SHP77 treated with DMSO at 0.1 percent for 48 hours (cell line): ENCODE measurements around the gene ATP11A.

Experiments
- DNase-seq: peaks from one replicate; lab custom pipeline; 2025; lab: John Stamatoyannopoulos, UW

Gene ATP11A

GRCh38 chr13:112710855-112711527 lies 21.2 kb downstream of the ATP11A start:
- no peak for DNase-seq

DNA sequence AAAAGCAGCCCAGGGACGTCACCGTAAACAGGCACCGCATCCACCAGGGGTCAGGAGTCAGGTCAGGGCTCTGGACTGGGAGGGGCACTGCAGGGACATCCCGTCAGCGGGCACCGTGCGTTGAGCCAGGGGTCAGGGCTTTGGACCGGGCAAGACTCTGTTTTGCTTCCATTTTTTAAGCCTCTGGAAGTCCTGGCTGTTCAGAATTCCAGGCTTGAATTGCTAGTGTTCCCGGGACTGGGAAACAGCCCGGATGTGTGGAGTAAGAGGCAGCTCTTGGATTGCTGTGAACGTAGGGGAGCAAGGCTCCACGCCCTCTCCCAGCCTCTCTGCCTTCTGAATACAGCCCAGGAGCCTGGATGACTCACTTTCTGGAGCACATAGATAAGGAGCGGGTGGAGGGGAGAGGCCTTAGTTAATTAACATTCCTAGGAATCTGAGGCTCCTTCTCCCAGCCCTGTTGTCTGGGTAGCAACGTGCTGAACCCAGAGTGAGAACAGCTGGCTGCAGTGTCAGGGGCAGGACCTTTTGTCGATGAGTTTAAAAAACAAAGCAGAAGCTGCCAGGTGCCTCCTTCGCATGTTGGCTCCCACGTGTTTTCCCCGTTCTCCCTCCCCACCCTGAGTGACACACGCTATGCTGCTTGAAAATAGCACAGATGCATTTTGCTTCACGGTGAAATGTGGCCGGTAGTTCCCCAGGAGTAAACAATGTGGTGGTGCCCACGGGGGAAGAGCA lies 21.9 kb downstream of the ATP11A start:
- DNase-seq, result no peak

DNA sequence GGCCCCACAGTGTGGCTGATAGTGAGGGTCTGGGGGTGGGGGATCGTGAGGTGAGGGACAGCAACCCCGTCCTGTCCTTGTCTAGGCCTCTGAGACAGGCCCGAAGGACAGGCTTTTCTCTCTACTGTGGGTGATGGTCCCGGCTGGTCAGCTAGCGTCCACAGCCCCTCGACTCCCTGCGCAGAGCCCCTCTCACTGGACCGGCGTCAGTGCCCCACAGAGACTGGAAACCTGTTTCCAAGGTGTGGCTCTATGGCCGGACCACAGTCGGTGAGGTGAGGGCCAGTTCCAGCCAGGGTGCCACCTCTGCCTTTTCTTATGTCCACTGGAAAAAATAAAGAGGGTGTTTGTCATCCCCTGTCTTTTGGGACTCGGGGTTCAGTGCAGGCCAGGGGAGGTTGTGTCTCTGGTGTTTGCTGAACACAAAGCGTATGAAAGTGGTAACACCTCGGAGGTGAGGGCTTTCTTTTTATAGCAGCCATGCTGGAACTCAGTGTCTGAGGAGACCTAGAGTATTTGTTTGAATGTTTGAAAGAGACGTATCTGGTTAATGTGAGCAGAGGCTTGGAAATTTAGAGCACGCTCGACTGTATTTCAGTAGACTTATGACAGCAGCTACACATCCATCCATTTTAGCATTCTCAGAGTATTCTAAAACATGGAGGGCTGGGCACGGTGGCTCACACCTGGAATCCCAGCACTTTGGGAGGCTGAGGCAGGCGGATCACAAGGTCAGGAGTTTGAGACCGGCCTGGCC lies 22.8 kb downstream of the ATP11A start:
- DNase-seq, result no peak

DNA sequence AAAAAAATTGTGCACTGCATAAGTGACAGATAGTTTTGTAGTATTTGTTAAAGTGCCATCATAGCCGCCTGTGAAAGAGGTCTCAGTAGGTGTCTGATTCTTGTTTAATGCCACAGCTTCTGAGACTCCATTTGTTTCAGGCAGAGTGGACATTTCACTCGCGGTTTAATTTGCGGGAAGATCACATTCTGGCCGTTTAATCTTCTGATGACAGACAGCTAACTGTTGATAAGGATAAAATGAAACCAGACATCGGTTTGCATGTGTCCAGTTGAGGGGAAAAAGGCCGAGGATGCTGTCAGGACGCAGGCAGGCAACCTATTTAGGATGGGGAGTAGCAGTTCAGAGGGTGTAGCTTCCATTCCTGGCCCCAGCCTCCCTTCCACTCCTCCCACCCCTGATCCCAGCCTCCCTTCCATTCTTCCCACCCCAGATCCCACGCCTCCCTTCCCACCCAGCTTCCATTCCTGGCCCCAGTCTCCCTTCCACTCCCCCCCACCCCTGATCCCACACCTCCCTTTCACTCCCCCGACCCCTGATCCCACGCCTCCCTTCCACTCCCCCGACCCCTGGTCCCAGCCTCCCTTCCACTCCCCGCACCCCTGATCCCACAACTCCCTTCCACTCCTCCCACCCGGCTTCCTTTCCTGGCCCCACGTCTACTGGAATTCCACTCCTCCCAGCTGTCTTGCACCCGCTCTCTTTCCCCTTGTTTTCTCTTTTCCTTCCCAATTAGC lies 23.8 kb downstream of the ATP11A start:
- no peak for DNase-seq

DNA sequence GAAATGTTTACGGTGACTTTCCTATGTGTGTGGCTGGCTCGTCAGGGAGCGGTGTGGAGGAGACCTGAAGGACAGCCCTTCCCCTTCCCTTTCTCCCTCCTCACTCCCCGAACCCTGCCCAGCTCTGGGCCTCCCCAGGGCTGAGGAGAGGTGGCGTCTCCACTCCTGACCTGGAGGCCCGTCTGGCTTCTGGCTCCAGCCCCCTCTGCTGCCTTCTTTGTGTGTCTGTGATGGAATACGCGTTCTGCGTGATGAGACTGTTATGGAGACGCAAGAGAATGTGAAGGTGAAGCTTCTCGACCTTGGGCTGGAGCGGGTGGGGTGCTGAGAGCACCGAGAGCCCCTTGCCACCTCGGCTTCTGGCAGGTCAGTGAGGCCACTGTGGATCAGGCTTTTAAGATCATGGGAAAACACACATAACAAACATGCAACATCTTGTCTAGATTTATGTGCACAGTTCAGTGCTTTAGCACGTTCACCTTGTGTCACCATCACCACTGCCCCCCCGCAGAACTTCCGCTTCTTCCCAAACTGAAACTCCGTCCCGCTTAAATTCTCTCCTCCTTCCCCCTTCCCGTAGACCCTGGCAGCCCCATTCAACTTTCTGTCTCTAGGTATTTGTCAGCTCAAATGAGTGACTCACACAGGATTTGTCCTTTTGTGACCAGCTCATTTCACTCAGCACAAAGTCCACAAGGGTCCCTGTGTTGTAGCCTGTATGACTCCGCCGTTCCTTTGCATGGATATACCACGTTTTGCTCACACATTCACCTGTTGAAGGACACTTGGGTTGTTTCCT lies 24.7 kb downstream of the ATP11A start:
- no peak for DNase-seq

GRCh38 chr13:112715210-112715609 lies 25.4 kb downstream of the ATP11A start:
- no peak for DNase-seq

DNA sequence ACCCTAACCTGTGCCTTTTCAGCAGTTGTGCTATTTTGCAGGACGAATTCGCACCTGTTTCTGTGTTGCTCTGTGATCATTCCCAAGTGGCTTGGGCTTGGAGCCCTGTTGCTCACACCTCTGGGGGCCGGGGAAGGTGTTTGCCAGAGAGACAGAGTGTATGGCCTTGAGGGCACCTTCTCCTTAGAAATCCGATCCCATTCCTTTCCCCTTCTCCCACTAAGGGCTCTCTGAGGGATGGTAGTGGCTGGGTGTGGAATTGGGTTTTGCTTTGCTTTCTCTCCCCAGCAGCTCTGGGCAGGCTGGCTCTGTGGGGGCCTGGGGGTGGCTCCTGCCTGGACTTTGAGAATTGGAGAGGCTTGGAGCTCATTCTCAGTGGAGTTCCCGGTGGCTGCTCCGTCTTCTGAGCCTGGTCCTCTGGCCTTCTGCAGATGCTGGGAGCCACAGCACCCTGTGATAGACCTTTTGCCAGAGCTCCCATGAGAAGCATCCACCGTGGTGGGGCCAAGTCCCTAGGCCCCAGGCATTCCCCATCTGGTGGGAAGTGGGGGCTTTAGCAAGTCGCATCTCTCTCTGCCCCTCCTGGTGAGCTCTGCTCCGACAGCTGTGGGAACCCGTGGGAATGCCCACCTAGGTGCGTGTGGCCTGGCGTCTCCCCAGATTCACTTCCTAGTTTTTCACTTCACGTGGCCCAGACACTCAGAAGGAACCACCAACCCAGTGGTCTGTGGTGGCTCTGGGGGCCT lies 26.1 kb downstream of the ATP11A start:
- DNase-seq, result no peak

- no peak for DNase-seq
Observed at GRCh38 chr13:112716461-112716820, 26.6 kb downstream of the ATP11A start.

GRCh38 chr13:112716841-112717520 lies 27.1 kb downstream of the ATP11A start:
- no peak for DNase-seq

- DNase-seq, result no peak
Observed at GRCh38 chr13:112718318-112718717, 28.5 kb downstream of the ATP11A start.

DNA sequence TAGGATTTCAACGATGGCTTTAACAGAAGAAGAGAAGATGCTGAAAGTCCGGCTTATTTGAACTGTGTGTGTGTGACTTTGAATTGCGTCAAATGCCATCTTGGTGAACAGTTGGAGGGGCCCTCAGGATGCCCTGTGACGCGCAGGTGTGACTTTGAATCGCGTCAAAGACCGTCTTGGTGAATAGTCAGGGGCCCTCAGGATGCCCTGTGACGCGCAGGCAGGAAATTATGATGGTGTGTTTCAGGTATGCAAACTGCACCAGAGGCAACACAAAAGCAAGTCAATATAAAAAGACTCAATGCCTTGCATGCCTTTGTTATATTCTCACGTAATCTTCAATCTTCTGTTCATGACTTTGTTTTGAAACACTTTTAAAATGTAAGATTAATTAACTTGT lies 29.2 kb downstream of the ATP11A start:
- DNase-seq, result no peak

DNA sequence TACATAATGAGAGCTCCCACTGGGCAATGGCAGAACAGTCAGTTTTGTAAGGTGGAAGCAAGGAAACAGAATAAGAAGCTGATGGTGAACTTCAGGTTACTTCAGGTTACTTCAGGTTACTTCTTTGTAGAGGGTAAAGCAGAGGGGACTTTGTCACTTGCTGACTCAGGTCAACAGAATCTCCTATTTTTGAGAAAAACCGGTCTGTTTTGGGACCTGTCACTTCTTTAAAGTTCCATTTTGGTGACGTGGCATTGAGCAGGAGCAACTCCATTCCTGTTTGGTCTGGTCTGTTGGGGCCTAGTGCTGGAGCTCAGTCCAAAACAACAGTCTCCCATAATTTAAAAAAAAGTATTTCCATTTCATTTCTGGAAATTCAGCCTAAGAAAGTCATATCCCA lies 29.7 kb downstream of the ATP11A start:
- no peak for DNase-seq

GRCh38 chr13:112720251-112720650 lies 30.4 kb downstream of the ATP11A start:
- DNase-seq, result no peak

- no peak for DNase-seq
Observed at GRCh38 chr13:112720814-112721197, 31.0 kb downstream of the ATP11A start.

GRCh38 chr13:112721198-112722104 lies 31.6 kb downstream of the ATP11A start:
- DNase-seq, result no peak

- no peak for DNase-seq
Observed at GRCh38 chr13:112722433-112723263, 32.8 kb downstream of the ATP11A start.

DNA sequence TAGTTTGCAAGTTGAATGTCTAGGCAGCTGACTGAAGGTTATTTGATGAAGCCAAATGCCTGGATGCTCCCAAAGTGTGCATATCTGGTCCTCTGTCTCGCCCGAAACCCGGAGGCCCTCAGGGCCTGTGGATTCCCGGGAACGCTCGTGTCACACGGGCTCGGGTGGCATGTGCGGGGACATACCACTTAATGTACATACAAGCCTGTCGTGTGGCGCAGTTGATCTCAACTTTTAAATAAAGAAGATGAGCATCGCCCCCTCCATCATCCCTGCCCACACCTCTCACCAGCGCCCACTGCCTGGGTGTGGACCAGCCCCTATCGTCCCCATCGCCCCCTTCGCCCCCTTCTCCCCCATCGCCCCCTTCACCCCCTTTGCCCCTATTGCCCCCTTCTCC lies 33.9 kb downstream of the ATP11A start:
- no peak for DNase-seq

DNA sequence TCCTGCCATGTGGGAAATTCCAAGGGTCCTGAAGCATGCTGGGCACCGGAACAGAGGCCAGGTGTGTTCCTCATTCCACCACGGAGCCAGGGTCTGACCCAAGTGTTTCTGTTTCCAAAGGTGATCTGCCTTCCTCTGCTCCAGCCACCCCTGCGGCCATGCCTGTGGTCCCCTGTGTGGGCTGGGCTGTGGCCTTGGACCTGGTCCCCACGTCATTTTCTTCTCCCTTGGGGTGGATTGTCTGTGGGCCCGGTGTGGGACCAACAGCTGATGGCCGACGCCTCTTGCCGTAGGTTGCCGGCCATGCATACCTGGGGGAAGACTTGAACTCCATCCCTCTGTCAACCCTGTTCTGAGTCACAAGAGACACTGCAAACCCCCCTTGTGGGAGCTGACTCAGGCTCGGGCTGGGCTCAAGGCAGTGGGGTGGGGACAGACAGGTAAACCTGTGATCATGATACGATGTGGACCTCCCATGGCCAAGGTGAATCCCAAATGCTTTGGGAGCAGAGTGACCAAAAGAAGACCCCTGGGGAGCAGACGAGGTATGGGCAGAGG lies 35.0 kb downstream of the ATP11A start:
- DNase-seq, result no peak
